H1 (cell line): ENCODE data around the gene TSPEAR. TPM values are rescaled to one million over a fixed set of nuclear protein-coding genes. Genes with fewer than 3 reads are reported as not detected.

Experiments used
- EGR1 ChIP-seq: IDR thresholded peaks from 2 replicates; pipeline ENCODE4 v1.6.1; 2011; ENCODE audit warnings: low read depth, low read length, borderline replicate concordance
- SP4 ChIP-seq: IDR thresholded peaks from 2 replicates; pipeline ENCODE4 v1.6.1; 2012; ENCODE audit warnings: low read length, inconsistent platforms
- polyA plus RNA-seq, 7 experiments: library from polyadenylated mRNA; depleted of rRNA in 3 of 7; stranded (reverse) in 5 of 7; unstranded in 2 of 7; fragments of >200 nt in 5 of 7; fragments of 200-250 nt in 2 of 7; gene quantifications; 1 replicate in 5 of 7; 2 replicates in 1 of 7; 4 replicates in 1 of 7; pipeline versions ENCODE4 v1.2.1 to v1.2.3, GENCODE V29; 2011 to 2013; ENCODE audit warnings: missing spikeins in 2 of 7, mixed read lengths in 2 of 7
- total RNA-seq: library from RNA; stranded (reverse); fragmentation: NEBNext Ultra II Directional; extraction: Animal tissue kit (Norgen Biotek cat#: 25700); gene quantifications from 2 replicates; pipeline ENCODE4 v1.2.1, GENCODE V29; 2021

Gene TSPEAR
- total and polyA plus RNA-seq, 2 of the 8 experiments (the other 6 are each of a cell fraction or from before 2014, with no cell fraction given), result 0.58 to 0.89 TPM

DNA sequence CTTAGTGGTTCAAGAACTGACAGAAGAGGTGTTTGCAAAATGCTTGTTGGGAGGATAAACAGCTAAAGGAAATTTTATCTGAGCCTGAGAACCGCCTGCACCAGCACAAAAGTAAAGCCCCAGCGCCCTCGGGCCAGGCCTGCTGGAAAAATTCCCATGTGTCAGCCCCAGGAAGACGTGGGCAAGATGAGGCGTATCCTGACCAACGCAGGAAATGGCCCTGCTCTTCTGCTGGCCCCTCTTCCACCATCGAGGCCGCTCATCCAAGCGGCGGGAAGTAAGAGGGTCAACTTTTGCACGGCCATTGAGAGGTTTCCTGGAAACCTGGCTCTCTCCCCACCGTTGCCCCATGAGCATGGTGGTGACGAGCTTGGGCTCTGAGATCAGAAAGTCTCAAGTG, 216.4 kb downstream of the TSPEAR start (continued):
- TF ChIP-seq EGR1, result no peak
- TF ChIP-seq SP4, result no peak
